Measurements from ENCODE around the gene SLC2A3. TPM values are rescaled to one million over a fixed set of nuclear protein-coding genes. Genes with fewer than 3 reads are reported as not detected.

The SLC2A3 gene
- total and polyA plus RNA-seq, 9 of the 15 experiments (the other 6 are each of a cell fraction or from before 2014, with no cell fraction given) = 67.3 to 491 (median 104) TPM

DNA sequence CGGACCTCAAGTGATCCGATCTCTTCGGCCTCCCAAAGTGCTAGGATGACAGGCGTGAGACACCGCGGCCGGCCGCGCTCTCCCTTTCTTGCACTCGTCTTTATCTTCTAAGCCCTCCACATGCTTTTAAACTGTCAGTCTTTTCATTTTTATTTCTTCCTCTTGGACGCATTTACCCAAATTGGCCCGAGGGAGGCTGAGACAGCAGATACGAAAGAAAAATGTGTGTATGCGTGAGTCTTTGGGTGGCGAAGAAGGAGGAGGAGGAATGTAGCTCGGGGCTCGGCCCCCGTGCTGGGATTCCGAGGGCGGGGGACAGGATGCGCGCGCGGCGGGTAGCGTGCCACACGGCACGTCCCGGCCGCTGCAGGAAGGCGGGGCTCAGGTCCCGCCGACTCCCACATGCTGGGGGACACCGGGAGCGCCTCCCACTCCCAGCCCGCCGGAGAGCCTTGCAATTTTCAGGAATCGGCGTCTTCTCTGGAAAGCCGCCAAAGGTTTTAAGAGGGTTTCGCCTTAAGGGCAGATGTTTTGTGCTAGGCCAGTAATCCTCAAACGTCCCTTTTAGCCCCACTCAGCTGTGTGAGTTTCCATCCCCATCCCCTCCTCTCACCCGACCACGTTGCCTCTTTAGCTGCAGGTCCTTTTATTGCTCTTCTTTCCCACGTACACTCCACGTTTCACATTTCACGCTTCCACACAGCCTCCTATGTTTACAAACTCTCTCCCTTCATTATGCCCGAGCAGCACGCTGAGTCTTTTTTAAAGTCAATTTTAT lies 34.7 kb upstream of the SLC2A3 start:
- ChIA-PET POLR2A (interaction anchor here (0.7 to 1.5 kb wide), 3 partner anchors 9 to 39 kb away, joined by 3 to 7 read pairs (median 6); no protein-coding TSS in a partner anchor), CTCF (ENCODE audit: low intra/inter-chr PET ratio) (no interaction called here)
- BruUV-seq (replicated peaks) = no TSS peak
- Histone ChIP-seq H3K27me3 (ENCODE audit: control insufficient read depth in 2 of 2, insufficient read depth in 2 of 2, low read length in 2 of 2) (no peaks in the 10 kb centered on the region), H3K79me2 (ENCODE audit: control insufficient read depth, insufficient read depth, low read length) (peaks cover 26% of the 10 kb centered on the region), H3K4me3 (peak overlapping the region; percentile 39), H2AFZ (ENCODE audit: low read depth, low read length) (peak overlapping the region; percentile 82), H3K36me3 (ENCODE audit: control insufficient read depth, insufficient read depth, low read length) (no peaks in the 10 kb centered on the region), H3K27ac (ENCODE audit: extremely low read depth, low read depth, low read length) (peak overlapping the region; percentile 67), H4K20me1 (replicated peaks; ENCODE audit: control insufficient read depth, insufficient read depth, low read length) (no peaks in the 10 kb centered on the region), H3K9me1 (ENCODE audit: control insufficient read depth, insufficient read depth, low read length) (no peaks in the 10 kb centered on the region), H3K4me2 (ENCODE audit: insufficient read depth, low read length) (peak overlapping the region; percentile 69), H3K9ac (ENCODE audit: insufficient read depth in 1 of 2, low read depth in 2 of 2, low read length in 2 of 2) (peak overlapping the region; percentile 58 to 82), H3K4me1 (replicated peaks in 1 of 2; ENCODE audit: control insufficient read depth in 2 of 2, insufficient read depth in 2 of 2, low read length in 2 of 2) (peaks cover 9 to 16% of the 10 kb centered on the region in 2 experiments; a peak in 3 of 5 replicates), H3K9me3 (replicated peaks; ENCODE audit: control insufficient read depth, insufficient read depth, low read depth, low read length) (no peaks in the 10 kb centered on the region)
- DNase-seq (ENCODE audit: extremely low read depth in 1 of 4, low spot score in 3 of 4) = peak; percentile 87 to 93 (median 90)
- WGBS (ENCODE audit: insufficient coverage, low coverage, missing lambda C conversion rate) = 1% methylated on average over 26 of the region's 49 CpGs
- ATAC-seq = peak; percentile 99
- peak; percentile 81 for FAIRE-seq
- intact Hi-C loops (cut with micrococcal nuclease) = no loop called here
- in situ Hi-C loops (cut with MboI) = no loop called here
- TF ChIP-seq RNF2 (IDR thresholded peaks at IDR 0.05) (peak; percentile 75), ETV1 (tag; conservative IDR thresholded peaks at IDR 0.05; ENCODE audit: low read depth) (peak; percentile 68), MYC (IDR thresholded peaks at IDR 0.05; ENCODE audit: low read depth, low read length) (peak; percentile 73), MYC (CRISPR knock-in tag; IDR thresholded peaks at IDR 0.05; ENCODE audit: borderline replicate concordance, low read depth) (no peak), GMEB1 (CRISPR knock-in tag; IDR thresholded peaks at IDR 0.05) (peak; percentile 76), SMARCA4 (IDR thresholded peaks at IDR 0.05) (no peak), RFX7 (CRISPR knock-in tag; IDR thresholded peaks at IDR 0.05) (no peak), ELF4 (CRISPR knock-in tag; IDR thresholded peaks at IDR 0.05) (no peak), RAD21 (CRISPR knock-in tag; conservative IDR thresholded peaks at IDR 0.05 in 1 of 2, IDR thresholded peaks at IDR 0.05 in 1 of 2) (0 out of 4 replicates have a peak, but pooled peaks of 1 of the 2 experiments have one; percentile 5), AFF1 (IDR thresholded peaks at IDR 0.05; ENCODE audit: low read depth in 1 of 2, partially characterized antibody in 2 of 2) (peak; percentile 30 to 75), NELFE (IDR thresholded peaks at IDR 0.05; ENCODE audit: insufficient read depth, insufficient read length) (no peak), JUN (IDR thresholded peaks at IDR 0.05; ENCODE audit: borderline replicate concordance, low read depth, low read length) (no peak), JUN (CRISPR knock-in tag; IDR thresholded peaks at IDR 0.05; ENCODE audit: borderline replicate concordance) (no peak), C11orf30 (IDR thresholded peaks at IDR 0.05; ENCODE audit: low read depth) (peak; percentile 26; the same call in 1 of the 2 replicates), SIX5 (IDR thresholded peaks at IDR 0.05; ENCODE audit: borderline replicate concordance in 1 of 2, insufficient read depth in 1 of 2, low read depth in 1 of 2, low read length in 2 of 2) (no peak), CCNT2 (IDR thresholded peaks at IDR 0.05; ENCODE audit: borderline replicate concordance, extremely low read depth, insufficient read length, low read depth, low read length) (peak; percentile 96)

All from K562 (cell line).